Stimulated activated CD4-positive, alpha-beta T cell treated with anti-CD3 and anti-CD28 coated beads, Interleukin-2, amount 100 ng/mL, for 48 hours (primary cell): ENCODE measurements around the gene TSPYL1.

Experiments used
- DNase-seq, 2 donors: peaks; one replicate each; pipeline ENCODE4 v3.0.0-alpha.2; 2020

Gene TSPYL1

GRCh38 chr6:116256694-116257093 is 23.0 kb downstream of the TSPYL1 start:
- DNase-seq: no peak

GRCh38 chr6:116255246-116255800 is 24.4 kb downstream of the TSPYL1 start:
- DNase-seq: no peak

GRCh38 chr6:116254297-116255056 is 25.3 kb downstream of the TSPYL1 start:
- DNase-seq: no peak

- DNase-seq: peak; percentile 82 to 83
Observed at GRCh38 chr6:116253505-116254296, 26.0 kb downstream of the TSPYL1 start, which contains the start of gene TSPYL4. TSS of gene TSPYL4 (minus strand) at chr6:116254075. CDS start at chr6:116254008, 67 bp downstream.

- no peak for DNase-seq
Observed at GRCh38 chr6:116253188-116253504, 26.6 kb downstream of the TSPYL1 start.

GRCh38 chr6:116251568-116252384 is 28.0 kb downstream of the TSPYL1 start:
- no peak for DNase-seq

- no peak for DNase-seq
Observed at GRCh38 chr6:116248577-116248976, 31.2 kb downstream of the TSPYL1 start.

- DNase-seq: no peak
Observed at GRCh38 chr6:116247285-116247684, 32.4 kb downstream of the TSPYL1 start.

GRCh38 chr6:116246089-116246488 is 33.6 kb downstream of the TSPYL1 start:
- no peak for DNase-seq

- DNase-seq: no peak
Observed at GRCh38 chr6:116244284-116244683, 35.4 kb downstream of the TSPYL1 start.

GRCh38 chr6:116239856-116240255 is 39.9 kb downstream of the TSPYL1 start:
- no peak for DNase-seq

GRCh38 chr6:116239256-116239655 is 40.5 kb downstream of the TSPYL1 start:
- DNase-seq: no peak

GRCh38 chr6:116238083-116238482 is 41.6 kb downstream of the TSPYL1 start:
- no peak for DNase-seq

GRCh38 chr6:116234689-116235088 is 45.0 kb downstream of the TSPYL1 start:
- no peak for DNase-seq

- no peak for DNase-seq
Observed at GRCh38 chr6:116229287-116229913, 50.3 kb downstream of the TSPYL1 start.
